SK-MEL-5 (cell line): ENCODE measurements around the gene GALNT2. TPM values are rescaled to one million over a fixed set of nuclear protein-coding genes. Genes with fewer than 3 reads are reported as not detected.

Experiments
- DNase-seq: peaks from one replicate; pipeline ENCODE4 v3.0.0-alpha.2; 2016; ENCODE audit warnings: low read depth, low spot score
- in situ Hi-C: cut with HindIII; loops from 2 replicates; pipeline ENCODE4 v1.10.0; 2016; ENCODE audit warnings: low sequenced_read_pairs, high pct_unique_total_duplicates, low pct_unique_long_range_greater_than_20kb
- total RNA-seq: library from RNA; depleted of rRNA; stranded (reverse); fragments of >200 nt; shearing (Covaris generic); gene quantifications from 2 replicates; pipeline ENCODE4 v1.2.3, GENCODE V29; 2014

Gene GALNT2
- total RNA-seq, 1 experiment from 2014 or later: 149 TPM

DNA sequence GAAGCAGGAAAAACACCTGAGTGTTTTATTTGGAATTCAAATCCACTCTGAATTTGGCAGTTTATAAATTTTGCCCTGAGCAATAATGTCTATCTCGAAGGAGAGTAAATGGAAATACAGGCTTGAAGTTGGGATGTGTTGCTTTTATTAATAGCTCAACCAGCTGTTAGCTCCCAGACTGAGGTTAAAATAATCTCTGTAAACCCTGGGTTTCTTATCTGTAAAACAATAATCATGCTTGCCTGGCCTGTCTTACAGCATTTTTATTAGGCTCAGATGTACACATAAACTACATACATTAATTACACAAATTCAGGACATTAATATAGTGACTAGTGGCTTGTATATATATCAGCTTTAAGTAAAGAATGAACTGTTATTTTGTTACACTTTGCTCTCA lies 148.5 kb downstream of the GALNT2 start:
- no peak for DNase-seq
- in situ Hi-C loops: no loop called here

DNA sequence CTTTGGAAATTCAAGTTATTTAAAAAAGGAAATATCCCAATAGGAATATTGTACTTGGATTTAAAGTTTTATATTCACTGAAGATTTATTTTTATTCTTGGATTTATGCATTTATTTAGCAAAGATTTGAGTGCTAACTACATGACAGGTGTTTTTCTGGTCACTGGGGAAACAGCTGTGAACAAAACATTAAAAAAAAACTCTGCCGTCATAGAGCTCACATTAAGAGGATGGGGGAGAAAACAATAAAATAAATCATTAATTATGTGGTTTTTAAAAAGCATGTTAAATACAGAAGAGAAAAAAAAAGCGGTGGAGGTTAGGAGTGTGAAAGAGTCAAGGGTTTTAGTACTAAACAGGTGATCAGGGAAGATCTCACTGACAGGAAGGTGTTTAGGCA lies 149.9 kb downstream of the GALNT2 start:
- in situ Hi-C loops: no loop called here
- no peak for DNase-seq

DNA sequence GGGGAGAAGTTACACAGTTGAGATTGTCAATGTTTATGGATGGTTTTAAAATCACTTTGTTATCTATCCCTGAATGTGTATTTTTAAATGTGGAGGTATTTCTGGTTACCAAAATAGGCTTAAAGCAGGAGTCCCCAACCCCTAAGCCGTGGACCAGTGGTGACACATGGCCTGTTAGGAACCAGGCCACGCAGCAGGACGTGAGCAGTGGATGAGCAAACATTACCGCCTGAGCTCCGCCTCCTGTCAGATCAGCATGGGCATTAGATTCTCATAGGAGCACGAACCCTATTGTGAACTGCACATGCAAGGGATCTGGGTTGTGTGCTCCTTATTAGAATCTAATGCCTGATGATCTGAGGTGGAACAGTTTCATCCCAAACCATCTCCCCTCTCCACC lies 151.6 kb downstream of the GALNT2 start:
- DNase-seq: no peak
- in situ Hi-C loops: no loop called here

DNA sequence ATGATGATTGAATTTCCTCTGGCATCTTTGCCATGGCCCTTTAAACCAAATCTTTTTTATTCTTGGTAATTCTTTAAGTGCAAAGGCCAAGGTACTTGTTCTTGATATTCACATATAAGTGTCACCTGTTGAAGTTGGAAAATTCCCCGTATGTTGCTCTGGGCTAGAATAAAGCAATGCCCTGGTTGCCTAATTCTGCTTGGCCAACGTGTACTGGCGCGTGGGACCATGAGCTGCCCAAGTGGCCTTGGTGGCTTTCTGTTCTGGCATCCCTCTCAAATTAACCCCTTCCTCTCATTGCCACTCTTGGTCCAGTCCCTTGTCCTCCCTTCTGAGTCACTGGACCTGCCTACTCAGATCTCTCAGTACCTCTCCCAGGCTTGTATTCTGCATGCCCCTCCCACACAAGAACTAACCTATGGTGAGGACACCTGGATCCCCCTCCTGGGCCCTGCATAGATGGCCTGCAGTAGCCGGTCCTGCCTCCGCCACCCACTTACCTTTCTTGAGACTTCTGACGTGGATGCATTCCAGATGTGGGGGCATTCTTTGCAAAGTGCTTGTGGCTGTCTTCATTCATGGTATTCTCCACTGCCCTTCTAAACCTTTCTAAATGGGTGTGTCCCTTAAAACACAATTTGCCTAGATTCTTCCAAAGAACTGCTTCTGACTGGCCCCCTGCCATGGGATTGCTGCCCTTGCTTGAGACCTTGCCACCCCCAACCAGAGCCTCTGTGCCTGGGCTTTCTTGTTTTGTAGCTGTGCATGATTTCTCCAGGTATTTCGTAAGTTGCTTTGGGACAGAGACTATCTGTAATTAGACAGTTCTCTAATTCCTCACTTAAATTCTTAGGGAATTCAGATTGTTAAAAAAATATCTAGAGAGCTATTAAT lies 152.4 kb downstream of the GALNT2 start:
- no peak for DNase-seq
- in situ Hi-C loops: no loop called here

DNA sequence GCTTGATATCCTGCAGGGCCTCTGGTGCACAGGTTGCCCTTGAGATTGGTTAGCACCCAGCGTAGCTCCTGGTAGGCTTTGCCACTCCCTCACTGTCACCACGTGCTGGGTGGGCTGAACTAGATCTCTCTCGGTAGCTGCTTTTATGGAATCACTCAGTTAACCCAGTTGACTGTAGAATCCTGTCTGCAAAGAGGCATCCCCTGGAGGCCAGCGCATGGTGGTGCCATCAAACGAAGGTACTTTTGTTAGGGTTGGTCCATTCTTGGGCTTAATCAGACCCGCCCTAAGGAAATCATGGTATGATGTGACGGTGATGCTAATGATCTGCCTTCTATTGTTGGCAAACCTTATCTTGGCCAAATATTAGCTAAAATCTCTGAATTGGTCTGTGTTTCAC lies 153.4 kb downstream of the GALNT2 start:
- DNase-seq: no peak
- in situ Hi-C loops: no loop called here

DNA sequence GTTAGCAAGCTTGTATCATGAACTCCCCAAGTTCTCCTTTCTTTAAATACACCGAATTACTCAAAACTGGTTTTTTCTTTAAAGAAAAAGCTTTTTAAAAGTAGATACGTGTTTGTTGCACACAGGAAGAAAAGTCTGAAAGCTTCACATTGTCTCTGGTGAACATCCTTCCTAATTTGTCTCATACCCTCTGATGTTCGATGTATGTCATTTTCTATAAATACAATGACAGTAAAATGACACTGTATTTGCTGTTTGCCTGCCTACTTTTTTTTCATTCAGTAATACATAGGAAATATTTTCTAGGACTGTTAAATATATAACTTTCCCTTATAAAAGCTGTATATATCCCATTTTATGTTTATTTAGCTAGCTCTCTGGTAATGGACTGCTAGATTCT lies 153.9 kb downstream of the GALNT2 start:
- in situ Hi-C loops: no loop called here
- no peak for DNase-seq

DNA sequence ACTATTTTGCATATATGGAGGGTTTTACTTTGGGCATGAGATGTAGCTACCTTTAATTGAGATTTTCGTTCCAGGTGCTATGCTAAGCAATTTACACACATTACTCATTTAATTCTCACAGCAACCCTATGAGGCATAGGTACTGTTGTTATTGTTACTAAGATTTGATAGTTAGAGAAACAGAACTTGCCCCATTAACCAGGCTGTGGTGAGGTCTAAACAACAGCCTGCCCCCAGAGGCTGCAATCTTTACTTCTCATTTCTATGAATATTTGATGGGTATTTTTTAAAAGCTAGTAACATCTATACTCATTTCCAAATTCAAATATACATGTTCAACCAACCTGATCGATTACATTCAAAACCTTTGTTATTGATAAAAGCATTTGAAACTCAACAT lies 155.6 kb downstream of the GALNT2 start:
- in situ Hi-C loops: no loop called here
- DNase-seq: no peak

DNA sequence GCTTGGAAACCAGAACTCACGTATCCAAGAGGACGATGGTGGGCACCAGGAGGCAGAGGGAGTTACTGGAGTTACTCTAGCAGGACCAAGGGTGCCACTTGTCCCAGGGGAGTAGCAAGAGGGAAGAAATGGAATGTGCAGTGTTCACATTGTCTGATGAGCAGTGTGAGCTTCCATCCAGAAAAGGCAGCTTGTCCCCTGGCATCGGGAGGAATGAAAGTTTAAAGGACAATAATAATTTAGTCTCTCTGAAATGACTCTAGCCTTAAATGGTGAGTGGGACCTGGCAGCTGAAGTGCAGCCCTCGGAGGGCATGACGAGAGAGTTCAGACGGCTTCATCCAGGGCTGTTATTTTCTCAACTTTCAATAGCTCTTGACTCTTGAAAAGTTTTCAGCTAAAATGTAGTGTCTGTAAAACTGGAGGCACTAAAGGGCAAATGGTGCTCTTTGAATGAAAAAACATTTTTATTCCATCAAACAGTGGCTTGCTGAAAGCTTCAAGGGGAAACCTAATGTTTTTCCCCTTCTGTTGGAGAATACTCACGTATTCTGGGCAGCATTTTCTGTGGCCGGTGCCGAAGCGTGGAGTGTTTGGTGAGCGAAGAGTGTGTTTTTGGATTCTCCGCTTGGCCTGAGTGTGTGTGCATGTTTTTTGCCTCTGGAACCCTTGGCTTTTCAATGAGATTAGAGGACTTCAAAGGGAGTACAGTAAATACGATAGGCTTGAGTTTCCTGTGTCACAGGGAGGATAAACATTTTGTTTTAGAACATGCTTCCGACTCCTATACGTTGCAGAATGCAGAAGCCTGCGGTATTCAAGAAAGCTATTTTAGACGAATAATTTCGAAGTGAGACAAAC lies 157.3 kb downstream of the GALNT2 start:
- DNase-seq: no peak
- in situ Hi-C loops: no loop called here

DNA sequence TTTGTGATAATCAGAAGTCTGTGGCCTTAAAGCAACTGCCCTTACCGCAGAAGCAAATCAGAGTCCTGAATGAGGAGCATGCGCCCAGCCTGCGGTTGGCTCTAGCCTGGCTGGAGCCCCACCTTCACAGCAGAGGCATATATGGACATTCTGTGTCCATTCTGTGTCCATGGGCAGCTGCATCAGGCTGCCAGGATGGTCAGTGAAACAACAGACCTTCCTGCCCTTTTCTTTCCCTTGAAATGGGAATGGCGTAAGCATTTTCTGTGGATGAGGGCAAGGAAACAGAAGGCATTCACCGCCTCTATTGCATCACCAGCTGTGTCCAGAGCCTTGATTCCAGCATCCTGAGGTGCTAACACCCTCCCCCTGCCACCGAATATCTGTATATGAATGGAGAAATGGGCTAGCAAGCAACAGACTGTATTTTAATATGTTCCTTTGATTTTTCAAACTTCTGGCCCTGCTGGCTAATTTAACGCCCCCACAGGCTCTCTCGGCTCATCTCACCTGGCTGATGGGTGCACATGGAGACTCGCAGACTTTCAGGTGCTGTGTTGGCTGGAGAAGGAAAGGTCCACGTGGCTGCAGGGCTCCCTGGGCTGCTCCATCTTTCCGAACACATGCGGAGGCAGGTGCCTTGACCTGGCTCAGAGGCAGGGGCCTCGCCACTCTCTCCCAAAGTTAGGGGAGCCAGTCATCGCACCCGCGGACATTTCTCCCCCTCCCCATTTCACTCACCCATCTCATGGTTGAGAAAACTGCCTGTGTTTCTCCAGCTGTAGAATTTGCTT lies 159.2 kb downstream of the GALNT2 start:
- in situ Hi-C loops: no loop called here
- no peak for DNase-seq

DNA sequence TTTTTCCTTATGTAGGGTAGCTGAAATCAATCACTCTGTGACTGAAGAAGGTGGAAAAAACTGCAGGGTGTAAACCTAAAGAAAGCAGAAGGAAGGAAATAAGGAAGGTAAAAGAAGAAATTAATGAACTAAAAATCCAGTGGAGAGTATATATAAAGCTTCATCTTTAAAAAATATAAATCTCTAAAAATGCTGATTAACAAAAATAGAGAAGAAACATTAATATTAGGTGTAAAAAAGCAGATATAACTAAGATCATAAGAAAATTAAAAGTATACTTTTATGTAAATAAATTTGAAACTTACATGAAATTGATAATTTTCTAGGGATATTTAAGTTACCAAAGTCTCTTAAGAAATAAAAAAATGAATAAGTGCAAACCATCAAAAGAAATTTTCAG lies 159.8 kb downstream of the GALNT2 start:
- in situ Hi-C loops: no loop called here
- no peak for DNase-seq

DNA sequence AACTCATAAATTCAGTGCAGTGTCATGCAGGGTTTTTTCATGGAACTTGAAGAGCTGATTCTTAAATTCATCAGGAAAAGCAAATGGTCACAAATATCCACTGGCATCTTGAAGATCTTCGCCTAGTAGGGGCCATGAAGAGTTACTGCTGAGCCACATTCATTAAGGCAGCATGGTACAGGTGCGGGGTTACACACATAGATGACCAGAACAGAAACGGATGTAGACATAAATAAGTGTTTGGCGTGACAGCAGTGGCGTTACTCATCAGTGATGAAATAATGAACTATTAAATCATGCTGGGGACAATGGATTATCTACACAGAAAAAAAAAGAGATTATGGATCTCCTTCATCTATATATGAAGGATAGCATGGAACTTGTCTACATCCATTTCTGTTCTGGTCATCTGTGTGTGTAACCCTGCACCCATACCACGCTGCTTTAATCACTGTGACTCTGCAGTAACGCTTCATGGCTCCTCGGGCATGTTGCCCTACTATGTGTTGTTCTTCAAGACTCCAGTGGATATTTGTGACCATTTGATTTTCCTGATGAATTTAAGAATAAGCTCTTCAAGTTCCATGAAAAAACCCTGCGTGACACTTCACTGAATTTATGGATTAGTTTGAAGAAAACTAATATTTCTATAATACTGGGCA lies 161.3 kb downstream of the GALNT2 start:
- in situ Hi-C loops: no loop called here
- DNase-seq: no peak

DNA sequence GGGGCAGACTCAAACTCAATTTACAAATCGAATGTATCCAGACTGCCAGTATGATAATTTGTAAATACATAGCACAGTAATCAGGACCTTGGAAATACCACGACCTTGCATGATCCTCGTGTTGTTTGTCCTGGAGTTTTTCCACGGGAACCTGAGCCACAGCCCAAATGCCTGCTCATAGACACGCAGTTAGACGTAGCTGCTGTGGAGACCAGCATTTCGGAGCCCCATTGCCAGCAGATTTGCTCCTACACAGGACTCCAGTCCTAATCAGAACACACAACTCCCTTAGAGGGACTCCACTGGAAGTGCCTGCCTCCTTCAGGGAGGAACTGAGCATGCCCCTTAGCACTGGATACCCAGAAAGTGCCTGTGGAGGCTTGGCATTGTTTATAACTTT lies 163.2 kb downstream of the GALNT2 start:
- no peak for DNase-seq

DNA sequence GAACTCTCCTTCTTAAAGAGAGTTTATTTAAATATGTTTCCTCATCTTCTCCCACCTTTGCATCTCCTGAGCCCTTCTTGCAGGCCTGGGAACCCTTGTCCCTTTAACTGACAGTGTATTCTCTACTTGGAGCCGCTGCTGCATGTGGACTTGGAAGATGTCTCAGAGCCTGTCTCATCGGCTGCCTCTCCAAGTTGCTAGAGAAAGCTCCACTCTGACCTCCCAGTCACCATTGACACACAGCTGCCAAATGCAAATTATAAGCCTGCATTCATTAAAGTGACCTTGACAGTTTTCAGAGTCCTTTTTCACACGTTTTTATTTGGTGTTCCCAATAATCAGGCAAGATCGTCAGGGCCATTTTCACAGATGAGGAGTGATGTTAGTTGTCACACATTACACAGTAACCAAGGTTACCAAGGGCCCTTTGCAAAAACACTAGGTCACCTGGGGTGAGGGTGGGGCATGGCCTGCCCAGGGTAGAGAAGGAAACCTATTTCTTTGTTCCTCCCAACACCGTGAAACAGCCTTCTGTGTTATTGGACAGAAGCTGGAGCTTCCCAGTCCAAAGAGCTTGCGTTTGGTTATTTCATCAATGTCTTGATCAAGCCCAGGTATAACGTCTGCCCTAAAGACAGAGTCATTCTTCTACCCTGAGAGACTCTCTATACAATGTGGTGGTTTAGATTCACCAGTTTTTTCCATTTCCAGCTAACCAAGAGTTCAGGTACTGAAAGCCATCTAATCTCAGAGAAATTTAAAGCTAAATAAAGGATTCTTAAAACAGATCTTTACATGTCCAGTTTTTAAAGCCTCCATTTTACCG lies 164.1 kb downstream of the GALNT2 start:
- in situ Hi-C loops: no loop called here
- DNase-seq: no peak

More for the DNA sequence above, 163.2 kb downstream of the GALNT2 start:
- in situ Hi-C loops: no loop called here

DNA sequence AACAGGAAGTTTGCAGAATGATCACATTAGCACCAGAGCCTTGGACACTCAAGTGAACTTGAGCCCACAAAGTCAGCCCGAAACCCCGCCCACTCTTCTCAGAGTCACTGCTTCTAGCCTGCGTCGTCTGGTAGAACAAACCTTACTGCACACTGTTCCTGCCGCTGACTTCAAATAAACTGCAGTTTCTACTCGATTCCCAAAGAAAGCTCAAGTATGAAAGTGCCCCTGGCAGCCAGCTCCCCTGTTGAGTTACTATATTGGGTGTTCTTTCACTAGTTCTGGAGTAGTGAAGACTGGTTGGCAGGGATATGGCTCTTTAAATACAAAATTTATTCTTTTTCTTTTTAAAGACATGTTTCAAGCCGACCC lies 164.7 kb downstream of the GALNT2 start:
- DNase-seq: no peak
- in situ Hi-C loops: no loop called here

DNA sequence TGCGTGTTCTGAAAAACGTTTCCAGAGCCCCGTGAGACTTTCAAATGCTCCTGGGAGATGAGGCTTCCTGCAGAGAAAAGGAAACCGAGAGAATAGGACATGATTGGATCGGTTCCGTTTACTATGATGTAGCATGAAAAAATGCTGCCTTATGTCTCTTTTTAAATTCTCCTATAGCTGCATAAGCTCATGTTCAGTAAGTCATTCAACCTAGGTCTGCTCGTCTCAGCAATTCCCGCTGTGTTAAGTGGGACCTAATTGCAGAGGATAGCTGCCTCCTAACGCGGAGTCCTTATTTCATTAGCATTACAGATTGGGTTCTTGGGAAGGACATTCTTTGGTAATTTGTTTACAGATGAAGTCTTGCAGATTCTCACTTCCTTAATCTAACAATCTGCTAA lies 165.3 kb downstream of the GALNT2 start:
- no peak for DNase-seq
- in situ Hi-C loops: no loop called here

DNA sequence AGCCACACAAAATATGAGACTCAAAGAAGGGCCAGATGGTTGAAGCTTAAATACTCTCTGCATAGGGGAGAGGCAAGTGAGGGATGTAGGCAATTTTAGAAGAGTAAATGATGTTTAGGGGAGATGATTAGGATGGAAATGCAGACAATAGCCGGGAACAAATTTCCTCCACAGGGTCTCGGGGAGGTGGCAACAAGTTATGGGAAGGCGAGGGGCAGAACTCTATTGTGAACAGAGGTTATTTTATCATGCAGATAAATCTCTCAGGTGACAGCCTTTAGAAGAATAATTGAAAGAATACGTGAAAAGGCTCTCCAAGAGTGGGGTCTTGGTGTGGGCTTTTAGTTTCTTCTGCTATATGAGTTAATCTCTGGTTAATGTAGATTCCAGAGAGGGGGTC lies 166.7 kb downstream of the GALNT2 start:
- in situ Hi-C loops: no loop called here
- no peak for DNase-seq

DNA sequence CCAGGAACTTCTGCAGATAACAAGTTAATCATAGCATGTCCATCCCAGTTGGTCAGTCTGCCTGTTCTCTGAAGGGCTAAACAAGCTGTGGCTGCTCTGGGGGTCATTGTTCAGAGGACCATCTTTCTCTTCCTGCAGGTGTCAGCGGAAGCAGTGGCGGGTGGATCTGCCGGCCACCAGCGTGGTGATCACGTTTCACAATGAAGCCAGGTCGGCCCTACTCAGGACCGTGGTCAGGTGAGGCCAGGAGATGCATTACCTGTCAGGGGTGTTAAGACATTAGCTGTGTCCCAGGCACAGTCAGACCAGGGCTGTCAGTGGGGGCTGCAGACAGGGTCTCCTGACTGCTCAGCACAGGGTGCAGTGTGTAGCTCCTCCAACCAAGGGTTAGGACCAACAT lies 168.8 kb downstream of the GALNT2 start:
- no peak for DNase-seq
- in situ Hi-C loops: no loop called here
